ENCODE results near the gene MPLKIP. TPM values are rescaled to one million over a fixed set of nuclear protein-coding genes. Genes with fewer than 3 reads are reported as not detected.

The MPLKIP gene
- total RNA-seq, 1 experiment from 2014 or later = 49.4 TPM

GRCh38 chr7:40101201-40101600, 33.2 kb downstream of the MPLKIP start:
- Histone ChIP-seq H3K9me3 (ENCODE audit: control insufficient read depth in 1 of 2, insufficient read depth in 1 of 2, low read depth in 1 of 2, low read length in 2 of 2) (no peaks in the 10 kb centered on the region), H4K20me1 (ENCODE audit: insufficient read depth) (no peaks in the 10 kb centered on the region), H3K79me2 (ENCODE audit: insufficient read depth, low read length) (no peaks in the 10 kb centered on the region), H3K27me3 (ENCODE audit: insufficient read depth, low read length) (no peaks in the 10 kb centered on the region), H3K9me2 (ENCODE audit: insufficient read depth) (no peaks in the 10 kb centered on the region), H3K4me1 (ENCODE audit: control insufficient read depth in 1 of 2, insufficient read depth in 2 of 2, low read length in 2 of 2) (no peaks in the 10 kb centered on the region), H3K4me3 (replicated peaks in 1 of 2; ENCODE audit: low read depth in 1 of 2, low read length in 2 of 2) (no peak overlapping the region), H3K36me3 (ENCODE audit: control insufficient read depth in 1 of 2, insufficient read depth in 2 of 2, low read length in 2 of 2) (0 out of 4 replicates have a peak, but pooled peaks cover 2 to 4% of the 10 kb centered on the region in 2 experiments), H3K9ac (ENCODE audit: low read length) (no peak overlapping the region), H3K4me2 (ENCODE audit: low read length) (no peak overlapping the region), H2AFZ (ENCODE audit: low read depth, low read length, poor library complexity, severe bottlenecking) (no peak overlapping the region), H3K27ac (ENCODE audit: low read depth, low read length) (no peak overlapping the region)
- BruUV-seq (replicated peaks) = no TSS peak
- ATAC-seq (no peak), DNase-seq (ENCODE audit: low read depth, low spot score) (no peak)
- CTCF ChIA-PET = no interaction called here
- TF ChIP-seq CTCF (IDR thresholded peaks at IDR 0.05 in 2 of 3, conservative IDR thresholded peaks at IDR 0.05 in 1 of 3; ENCODE audit: borderline replicate concordance in 1 of 3, insufficient read depth in 1 of 3, low read depth in 2 of 3, low read length in 2 of 3) = no peak
- no peak for TF ChIP-seq MAX (IDR thresholded peaks at IDR 0.05)
- TF ChIP-seq SP1 (IDR thresholded peaks at IDR 0.05; ENCODE audit: low read depth) = no peak
- TF ChIP-seq CEBPB (IDR thresholded peaks at IDR 0.05; ENCODE audit: low read depth) = no peak
- no peak for TF ChIP-seq EGR1 (IDR thresholded peaks at IDR 0.05; ENCODE audit: low read depth)
- TF ChIP-seq TCF7L2 (IDR thresholded peaks at IDR 0.05; ENCODE audit: borderline replicate concordance, extremely low read depth, insufficient read depth, insufficient read length) = no peak
- TF ChIP-seq ZFX (IDR thresholded peaks at IDR 0.05) = no peak
- no peak for TF ChIP-seq ZBTB33 (IDR thresholded peaks at IDR 0.05; ENCODE audit: extremely low read depth, insufficient replicate concordance, low read length)
- TF ChIP-seq POLR2A (IDR thresholded peaks at IDR 0.05; ENCODE audit: borderline replicate concordance, extremely low read depth, insufficient read depth, insufficient read length) = no peak
- TF ChIP-seq FOSL1 (IDR thresholded peaks at IDR 0.05; ENCODE audit: low read depth) = no peak
- no peak for TF ChIP-seq ATF3 (IDR thresholded peaks at IDR 0.05)
- no peak for TF ChIP-seq EZH2phosphoT487 (IDR thresholded peaks at IDR 0.05; ENCODE audit: borderline replicate concordance)
- no peak for TF ChIP-seq ZNF274 (IDR thresholded peaks at IDR 0.05; ENCODE audit: low read depth, low read length)
- no peak for TF ChIP-seq REST (IDR thresholded peaks at IDR 0.05; ENCODE audit: low read depth)
- TF ChIP-seq YY1 (IDR thresholded peaks at IDR 0.05; ENCODE audit: extremely low read depth, insufficient replicate concordance, low read depth, low read length) = no peak
- no peak for TF ChIP-seq POLR2AphosphoS5 (IDR thresholded peaks at IDR 0.05; ENCODE audit: low read depth, low read length)
- no peak for TF ChIP-seq SRF (IDR thresholded peaks at IDR 0.05; ENCODE audit: low read depth)
- no peak for TF ChIP-seq ELF1 (IDR thresholded peaks at IDR 0.05; ENCODE audit: borderline replicate concordance, low read depth)
- POLR2A ChIA-PET = no interaction called here
- RAD21 ChIA-PET (ENCODE audit: low non-redundant PET in 1 of 2, low total read pairs in 2 of 2, uncharacterized antibody in 2 of 2, unreplicated experiment in 2 of 2) = no interaction called here
- intact Hi-C loops (cut with micrococcal nuclease) = no loop called here

All from HCT116 (cell line).